HepG2 (cell line): Measurements from ENCODE around the gene EIF4H. TPM values are rescaled to one million over a fixed set of nuclear protein-coding genes. Genes with fewer than 3 reads are reported as not detected.

Source experiments
- ATAC-seq: fragments of 200-7000 bp; cut with Tn5 transposase; 3 replicates; pipeline ENCODE4 v1.9.1; 2020; ENCODE audit warnings: mild to moderate bottlenecking, moderate library complexity
- BruUV-seq: library from RNA; stranded (reverse); fragments of 400-500 nt; replicated peaks from 2 replicates; lab custom pipeline; 2021; lab: Mats Ljungman, UMichigan
- CTCF ChIA-PET: fragments of 300-600 bp; formaldehyde crosslinking; extraction: SDS; loops from one replicate; lab custom pipeline; 2021; ENCODE audit warnings: low total read pairs, inconsistent platforms, low intra/inter-chr PET ratio; lab: Yijun Ruan, JAX
- POLR2A ChIA-PET: fragments of 350-600 bp; sonication (Branson Sonifier 250); formaldehyde crosslinking; loops from one replicate; lab custom pipeline; 2020; ENCODE audit warnings: antibody characterized with exemption, inconsistent platforms; lab: Yijun Ruan, JAX
- DNase-seq: peaks from one replicate; pipeline ENCODE4 v3.0.0-alpha.2; 2015; ENCODE audit warnings: low spot score
- FAIRE-seq: peaks from 3 replicates; lab custom pipeline; 2011; peaks lifted over from hg19 to GRCh38; lab: Jason Lieb, UNC
- H2AFZ ChIP-seq: one replicate; pipeline ENCODE4 v1.6.1; 2011; ENCODE audit warnings: low read length, inconsistent platforms
- H3K27ac ChIP-seq: fragments of 300-600 bp; 3 replicates; pipeline ENCODE4 v1.8.0; 2011; ENCODE audit warnings: mixed run types, mild to moderate bottlenecking, mixed read lengths, low read length, inconsistent platforms; ENCODE audit not compliant: insufficient read depth; ENCODE audit errors: extremely low read length
- H3K27me3 ChIP-seq, 2 experiments: fragments of 200-600 bp in 1 of 2; 2 replicates in 1 of 2; 3 replicates in 1 of 2; pipeline versions ENCODE4 v1.6.0 to v1.8.0; 2011; ENCODE audit warnings: low read length in 2 of 2, mild to moderate bottlenecking in 2 of 2, moderate library complexity in 2 of 2, inconsistent platforms in 1 of 2; ENCODE audit not compliant: insufficient read depth in 2 of 2, control insufficient read depth in 1 of 2
- H3K36me3 ChIP-seq, 2 experiments: fragments of 200-600 bp in 1 of 2; replicated peaks in 1 of 2; 2 replicates in 1 of 2; 3 replicates in 1 of 2; pipeline versions ENCODE4 v1.5.1 to v1.8.0; 2011; ENCODE audit warnings: low read length in 2 of 2, inconsistent platforms in 1 of 2; ENCODE audit not compliant: insufficient read depth in 2 of 2, control insufficient read depth in 1 of 2
- H3K4me1 ChIP-seq: 2 replicates; pipeline ENCODE4 v1.5.1; 2012; ENCODE audit warnings: low read length, inconsistent platforms; ENCODE audit not compliant: insufficient read depth
- H3K4me2 ChIP-seq: 2 replicates; pipeline ENCODE4 v1.6.0; 2011; ENCODE audit warnings: low read depth, low read length, inconsistent platforms
- H3K4me3 ChIP-seq, 3 experiments: fragments of 200-600 bp in 1 of 3; sonication (generic), shearing (Covaris generic) in 1 of 3; replicated peaks in 1 of 3; 2 replicates each; pipeline ENCODE4 v1.5.1; 2011 to 2016; ENCODE audit warnings: low read length in 3 of 3, inconsistent platforms in 2 of 3, low read depth in 2 of 3, mild to moderate bottlenecking in 2 of 3, control low read depth in 1 of 3, mixed read lengths in 1 of 3; ENCODE audit not compliant: insufficient read depth in 1 of 3
- H3K79me2 ChIP-seq: one replicate; pipeline ENCODE4 v1.6.1; 2011; ENCODE audit warnings: low read length, inconsistent platforms; ENCODE audit not compliant: insufficient read depth
- H3K9ac ChIP-seq: 2 replicates; pipeline ENCODE4 v1.6.0; 2011; ENCODE audit warnings: mild to moderate bottlenecking, low read depth, low read length, inconsistent platforms; ENCODE audit not compliant: insufficient read depth
- H3K9me3 ChIP-seq: 2 replicates; pipeline ENCODE4 v1.5.1; 2012; ENCODE audit warnings: mild to moderate bottlenecking, low read length
- H4K20me1 ChIP-seq: 2 replicates; pipeline ENCODE4 v1.6.0; 2011; ENCODE audit warnings: inconsistent platforms, mild to moderate bottlenecking, low read length, moderate library complexity; ENCODE audit not compliant: insufficient read depth
- CENPT ChIP-seq: sonication (generic); formaldehyde crosslinking; IDR thresholded peaks from 2 replicates; pipeline ENCODE4 v1.8.0; 2022; ENCODE audit warnings: low read depth, mild to moderate bottlenecking, moderate library complexity, missing genetic modification reagents
- CENPX ChIP-seq: sonication (generic); formaldehyde crosslinking; IDR thresholded peaks from 2 replicates; pipeline ENCODE4 v1.9.0; 2021; ENCODE audit warnings: mild to moderate bottlenecking, missing genetic modification reagents, moderate library complexity
- NONO ChIP-seq, 2 experiments: fragments of 450-650 bp in 1 of 2; sonication (generic) in 1 of 2; formaldehyde crosslinking in 1 of 2; IDR thresholded peaks in 1 of 2; conservative IDR thresholded peaks in 1 of 2; 2 replicates each; pipeline versions ENCODE4 v1.6.1 to v1.8.0; 2017 to 2022; ENCODE audit warnings: mild to moderate bottlenecking in 1 of 2, missing genetic modification reagents in 1 of 2, moderate library complexity in 1 of 2
- NR3C1 ChIP-seq: sonication (generic); formaldehyde crosslinking; IDR thresholded peaks from 2 replicates; pipeline ENCODE4 v1.4.0; 2020; ENCODE audit warnings: missing genetic modification reagents
- ZNF224 ChIP-seq: sonication (generic); formaldehyde crosslinking; IDR thresholded peaks from 2 replicates; pipeline ENCODE4 v1.5.0; 2020; ENCODE audit warnings: mild to moderate bottlenecking, missing genetic modification reagents
- ZNF501 ChIP-seq: sonication (generic); formaldehyde crosslinking; IDR thresholded peaks from 2 replicates; pipeline ENCODE4 v1.5.1; 2020; ENCODE audit warnings: mild to moderate bottlenecking, moderate library complexity, missing genetic modification reagents
- ZNF563 ChIP-seq: sonication (generic); formaldehyde crosslinking; IDR thresholded peaks from 2 replicates; pipeline ENCODE4 v1.8.0; 2022; ENCODE audit warnings: mild to moderate bottlenecking, moderate library complexity, missing genetic modification reagents
- WGBS: methylation state at CpG from one replicate; pipeline ENCODE4 v1.1.6; 2017; ENCODE audit warnings: low lambda C conversion rate; 5-methylcytosine and 5-hydroxymethylcytosine counted together
- in situ Hi-C: cut with HindIII; loops from 2 replicates; pipeline ENCODE4 v1.10.0; 2017; ENCODE audit warnings: low pct_unique_long_range_greater_than_20kb; ENCODE audit not compliant: extremely low pct_ligation_motif_present
- intact Hi-C: fragments of 100-400 bp; cut with micrococcal nuclease; formaldehyde crosslinking; loops from one replicate; pipeline ENCODE4 v1.10.0; 2022; ENCODE audit not compliant: unreplicated experiment
- polyA plus RNA-seq, 8 experiments: library from polyadenylated mRNA; depleted of rRNA in 3 of 8; stranded (reverse) in 7 of 8; unstranded in 1 of 8; fragments of >200 nt; fragmentation: Illumina TruSeq in 4 of 8; extraction: Trizol in 4 of 8; gene quantifications; 2 replicates each; pipeline versions ENCODE4 v1.2.1 to v1.2.3, GENCODE V29; 2011 to 2016; ENCODE audit warnings: low read depth in 4 of 8, missing spikeins in 1 of 8, mixed read lengths in 1 of 8; ENCODE audit not compliant: insufficient read depth in 1 of 8
- total RNA-seq, 5 experiments: library from RNA; depleted of rRNA; stranded (reverse); fragments of >200 nt; fragmentation: Illumina TruSeq; extraction: Trizol; gene quantifications; 2 replicates each; pipeline ENCODE4 v1.2.3, GENCODE V29; 2016; ENCODE audit warnings: low read depth in 1 of 5
- TF ChIP-seq, protein P1 (sequence below): sonication (generic); formaldehyde crosslinking; IDR thresholded peaks from 2 replicates; pipeline ENCODE4 v1.4.0; 2020; ENCODE audit warnings: missing genetic modification reagents, borderline replicate concordance
- TF ChIP-seq, protein P2 (sequence below): sonication (generic); formaldehyde crosslinking; IDR thresholded peaks from 2 replicates; pipeline ENCODE4 v1.4.0; 2020; ENCODE audit warnings: mild to moderate bottlenecking, missing genetic modification reagents
- TF ChIP-seq, protein P3 (sequence below): sonication (generic); formaldehyde crosslinking; IDR thresholded peaks from 2 replicates; pipeline ENCODE4 v1.5.0; 2020; ENCODE audit warnings: missing genetic modification reagents

The EIF4H gene
- total and polyA plus RNA-seq, 2 of the 13 experiments (the other 11 are each of a cell fraction or from before 2014, with no cell fraction given): 232 to 321 TPM

DNA sequence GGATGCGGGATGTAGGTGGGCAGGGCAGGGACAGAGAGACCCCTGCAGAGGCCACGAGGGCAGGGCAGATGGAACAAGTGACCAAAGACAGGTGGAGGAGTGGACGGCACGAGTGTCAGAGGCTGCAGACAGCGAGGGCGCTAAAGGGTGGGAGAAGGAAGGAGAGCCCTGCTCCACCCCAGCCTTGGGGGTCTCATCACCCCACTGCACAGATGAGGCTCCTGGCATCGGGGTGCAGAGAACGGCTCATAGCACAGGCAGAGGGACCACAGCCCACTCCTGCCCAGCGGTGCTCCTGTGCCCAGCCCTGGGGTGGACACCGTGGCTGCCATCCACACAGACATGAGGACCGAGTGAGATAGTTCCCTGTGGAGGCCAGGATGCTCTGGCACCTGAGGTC, 33.4 kb downstream of the EIF4H start:
- H3K36me3 ChIP-seq: no peaks in the 10 kb centered on the region
- H2AFZ ChIP-seq: no peak overlapping the region
- in situ Hi-C loops: loop anchor here (5.0 to 25.0 kb wide), 2 partner anchors 195 to 355 kb away; no protein-coding TSS in a partner anchor
- no peak overlapping the region for H3K4me2 ChIP-seq
- TF ChIP-seq ZNF501 (no peak), NR3C1 (CRISPR knock-in tag) (no peak), NONO (IDR thresholded peaks at IDR 0.05) (no peak), NONO (CRISPR knock-in tag; conservative IDR thresholded peaks at IDR 0.05) (no peak), CENPT (no peak), ZNF563 (CRISPR knock-in tag) (no peak), ZNF224 (CRISPR knock-in tag) (no peak), CENPX (no peak)
- TF ChIP-seq, protein P1, sequence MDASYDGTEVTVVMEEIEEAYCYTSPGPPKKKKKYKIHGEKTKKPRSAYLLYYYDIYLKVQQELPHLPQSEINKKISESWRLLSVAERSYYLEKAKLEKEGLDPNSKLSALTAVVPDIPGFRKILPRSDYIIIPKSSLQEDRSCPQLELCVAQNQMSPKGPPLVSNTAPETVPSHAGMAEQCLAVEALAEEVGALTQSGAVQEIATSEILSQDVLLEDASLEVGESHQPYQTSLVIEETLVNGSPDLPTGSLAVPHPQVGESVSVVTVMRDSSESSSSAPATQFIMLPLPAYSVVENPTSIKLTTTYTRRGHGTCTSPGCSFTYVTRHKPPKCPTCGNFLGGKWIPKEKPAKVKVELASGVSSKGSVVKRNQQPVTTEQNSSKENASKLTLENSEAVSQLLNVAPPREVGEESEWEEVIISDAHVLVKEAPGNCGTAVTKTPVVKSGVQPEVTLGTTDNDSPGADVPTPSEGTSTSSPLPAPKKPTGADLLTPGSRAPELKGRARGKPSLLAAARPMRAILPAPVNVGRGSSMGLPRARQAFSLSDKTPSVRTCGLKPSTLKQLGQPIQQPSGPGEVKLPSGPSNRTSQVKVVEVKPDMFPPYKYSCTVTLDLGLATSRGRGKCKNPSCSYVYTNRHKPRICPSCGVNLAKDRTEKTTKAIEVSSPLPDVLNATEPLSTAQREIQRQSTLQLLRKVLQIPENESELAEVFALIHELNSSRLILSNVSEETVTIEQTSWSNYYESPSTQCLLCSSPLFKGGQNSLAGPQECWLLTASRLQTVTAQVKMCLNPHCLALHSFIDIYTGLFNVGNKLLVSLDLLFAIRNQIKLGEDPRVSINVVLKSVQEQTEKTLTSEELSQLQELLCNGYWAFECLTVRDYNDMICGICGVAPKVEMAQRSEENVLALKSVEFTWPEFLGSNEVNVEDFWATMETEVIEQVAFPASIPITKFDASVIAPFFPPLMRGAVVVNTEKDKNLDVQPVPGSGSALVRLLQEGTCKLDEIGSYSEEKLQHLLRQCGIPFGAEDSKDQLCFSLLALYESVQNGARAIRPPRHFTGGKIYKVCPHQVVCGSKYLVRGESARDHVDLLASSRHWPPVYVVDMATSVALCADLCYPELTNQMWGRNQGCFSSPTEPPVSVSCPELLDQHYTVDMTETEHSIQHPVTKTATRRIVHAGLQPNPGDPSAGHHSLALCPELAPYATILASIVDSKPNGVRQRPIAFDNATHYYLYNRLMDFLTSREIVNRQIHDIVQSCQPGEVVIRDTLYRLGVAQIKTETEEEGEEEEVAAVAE: no peak
- TF ChIP-seq, protein P2, sequence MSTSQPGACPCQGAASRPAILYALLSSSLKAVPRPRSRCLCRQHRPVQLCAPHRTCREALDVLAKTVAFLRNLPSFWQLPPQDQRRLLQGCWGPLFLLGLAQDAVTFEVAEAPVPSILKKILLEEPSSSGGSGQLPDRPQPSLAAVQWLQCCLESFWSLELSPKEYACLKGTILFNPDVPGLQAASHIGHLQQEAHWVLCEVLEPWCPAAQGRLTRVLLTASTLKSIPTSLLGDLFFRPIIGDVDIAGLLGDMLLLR (CRISPR knock-in tag): no peak
- TF ChIP-seq, protein P3, sequence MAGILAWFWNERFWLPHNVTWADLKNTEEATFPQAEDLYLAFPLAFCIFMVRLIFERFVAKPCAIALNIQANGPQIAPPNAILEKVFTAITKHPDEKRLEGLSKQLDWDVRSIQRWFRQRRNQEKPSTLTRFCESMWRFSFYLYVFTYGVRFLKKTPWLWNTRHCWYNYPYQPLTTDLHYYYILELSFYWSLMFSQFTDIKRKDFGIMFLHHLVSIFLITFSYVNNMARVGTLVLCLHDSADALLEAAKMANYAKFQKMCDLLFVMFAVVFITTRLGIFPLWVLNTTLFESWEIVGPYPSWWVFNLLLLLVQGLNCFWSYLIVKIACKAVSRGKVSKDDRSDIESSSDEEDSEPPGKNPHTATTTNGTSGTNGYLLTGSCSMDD (CRISPR knock-in tag): no peak
- DNase-seq: no peak
- H3K4me3 ChIP-seq: no peak overlapping the region
- WGBS: 65% methylated on average over 9 of the region's 11 CpGs
- no peak overlapping the region for H3K27ac ChIP-seq
- no peaks in the 10 kb centered on the region for H3K79me2 ChIP-seq
- H3K4me1 ChIP-seq: 0 out of 2 replicates have a peak, but pooled peaks cover 5% of the 10 kb centered on the region
- no peak overlapping the region for H3K9ac ChIP-seq
- no TSS peak for BruUV-seq
- no peaks in the 10 kb centered on the region for H4K20me1 ChIP-seq
- no peak for FAIRE-seq
- no peaks in the 10 kb centered on the region for H3K27me3 ChIP-seq
- intact Hi-C loops: loop anchor here (10.0 kb wide), 1 partner anchor 57 kb away; no protein-coding TSS in a partner anchor
- H3K9me3 ChIP-seq: no peaks in the 10 kb centered on the region
- ATAC-seq: no peak
- ChIA-PET POLR2A (no interaction called here), CTCF (interaction anchor here (3.6 kb wide), 1 partner anchor 193 kb away, joined by 47 read pairs; no protein-coding TSS in a partner anchor)
